Neuronal stem cell (in vitro differentiated cells): ENCODE results near the gene KDF1.

Experiments used
- DNase-seq: peaks from one replicate; pipeline ENCODE4 v3.0.0-alpha.2; 2013; ENCODE audit warnings: low spot score
- H2AFZ ChIP-seq: one replicate; pipeline ENCODE4 v1.6.1; 2013; ENCODE audit warnings: mild to moderate bottlenecking, low read length, inconsistent platforms
- H2AK5ac ChIP-seq: 2 replicates; pipeline ENCODE4 v1.6.1; 2013; ENCODE audit warnings: low read depth, mild to moderate bottlenecking, inconsistent platforms, low read length, moderate library complexity, mixed read lengths
- H2BK120ac ChIP-seq: 2 replicates; pipeline ENCODE4 v1.6.1; 2013; ENCODE audit warnings: low read depth, mild to moderate bottlenecking, inconsistent platforms, low read length, moderate library complexity, mixed read lengths
- H2BK12ac ChIP-seq: one replicate; pipeline ENCODE4 v1.6.1; 2013; ENCODE audit warnings: low read length, inconsistent platforms
- H2BK15ac ChIP-seq: 2 replicates; pipeline ENCODE4 v1.6.1; 2013; ENCODE audit warnings: mild to moderate bottlenecking, low read length, inconsistent platforms, mixed read lengths
- H2BK5ac ChIP-seq: one replicate; pipeline ENCODE4 v1.6.1; 2013; ENCODE audit warnings: inconsistent platforms, mild to moderate bottlenecking, low read length, moderate library complexity
- H3K14ac ChIP-seq: one replicate; pipeline ENCODE4 v1.6.1; 2013; ENCODE audit warnings: low read length, inconsistent platforms
- H3K18ac ChIP-seq: 2 replicates; pipeline ENCODE4 v1.6.1; 2013; ENCODE audit warnings: low read length, inconsistent platforms
- H3K23ac ChIP-seq: 2 replicates; pipeline ENCODE4 v1.6.1; 2013; ENCODE audit warnings: low read depth, mild to moderate bottlenecking, mixed read lengths, low read length, inconsistent platforms; ENCODE audit not compliant: poor library complexity
- H3K27ac ChIP-seq: replicated peaks from 3 replicates; pipeline ENCODE4 v1.5.1; 2013; ENCODE audit warnings: low read length, inconsistent platforms
- H3K27me3 ChIP-seq, 3 experiments: 2 replicates each; pipeline ENCODE4 v1.6.1; 2013; ENCODE audit warnings: low read length in 3 of 3, mild to moderate bottlenecking in 2 of 3, inconsistent platforms in 1 of 3, low read depth in 1 of 3, mixed read lengths in 1 of 3, moderate library complexity in 1 of 3; ENCODE audit not compliant: control insufficient read depth in 3 of 3, insufficient read depth in 3 of 3
- H3K36me3 ChIP-seq, 2 donors: replicated peaks in 1 of 2; 2 replicates each; pipeline ENCODE4 v1.6.1; 2013; ENCODE audit warnings: low read length in 2 of 2; ENCODE audit not compliant: control insufficient read depth in 2 of 2, insufficient read depth in 2 of 2
- H3K4ac ChIP-seq: 2 replicates; pipeline ENCODE4 v1.6.1; 2013; ENCODE audit warnings: inconsistent platforms, mild to moderate bottlenecking, low read length, moderate library complexity
- H3K4me1 ChIP-seq, 2 donors: 1 replicate in 1 of 2; 2 replicates in 1 of 2; pipeline ENCODE4 v1.6.1; 2013; ENCODE audit warnings: low read length in 2 of 2, low read depth in 1 of 2; ENCODE audit not compliant: control insufficient read depth in 2 of 2, insufficient read depth in 1 of 2
- H3K4me2 ChIP-seq: one replicate; pipeline ENCODE4 v1.6.1; 2013; ENCODE audit warnings: mild to moderate bottlenecking, low read length, inconsistent platforms; ENCODE audit not compliant: insufficient read depth, poor library complexity, severe bottlenecking
- H3K4me3 ChIP-seq, 2 donors: 2 replicates each; pipeline ENCODE4 v1.5.1; 2013; ENCODE audit warnings: low read length in 2 of 2, mild to moderate bottlenecking in 2 of 2, inconsistent platforms in 1 of 2, moderate library complexity in 1 of 2
- H3K79me1 ChIP-seq: one replicate; pipeline ENCODE4 v1.6.1; 2013; ENCODE audit warnings: low read depth, mild to moderate bottlenecking, inconsistent platforms, low read length, moderate library complexity
- H3K9ac ChIP-seq: one replicate; pipeline ENCODE4 v1.6.1; 2013; ENCODE audit warnings: mild to moderate bottlenecking, low read depth, low read length, inconsistent platforms; ENCODE audit not compliant: poor library complexity
- H3K9me3 ChIP-seq, 2 donors: replicated peaks in 1 of 2; 2 replicates each; pipeline versions ENCODE3 to v1.6.1; 2013; ENCODE audit warnings: low read length in 2 of 2, mild to moderate bottlenecking in 2 of 2, inconsistent platforms in 1 of 2, low read depth in 1 of 2, mixed read lengths in 1 of 2, moderate library complexity in 1 of 2; ENCODE audit not compliant: control insufficient read depth in 2 of 2, insufficient read depth in 1 of 2
- H4K8ac ChIP-seq: one replicate; pipeline ENCODE4 v1.6.1; 2013; ENCODE audit warnings: low read depth, mild to moderate bottlenecking, inconsistent platforms, low read length, moderate library complexity
- H4K91ac ChIP-seq: one replicate; pipeline ENCODE4 v1.6.1; 2013; ENCODE audit warnings: low read length, low read depth, mild to moderate bottlenecking, inconsistent platforms; ENCODE audit not compliant: poor library complexity
- WGBS, 2 donors: extraction: QIAGEN DNeasy Blood & Tissue Kit; methylation state at CpG; one replicate each; pipeline ENCODE4 v1.1.7; 2013; ENCODE audit warnings: missing lambda C conversion rate in 2 of 2, mixed read lengths in 1 of 2; ENCODE audit not compliant: insufficient read length in 2 of 2, insufficient replicate concordance in 1 of 2; ENCODE audit errors: extremely low coverage in 2 of 2; 5-methylcytosine and 5-hydroxymethylcytosine counted together

The KDF1 gene

DNA sequence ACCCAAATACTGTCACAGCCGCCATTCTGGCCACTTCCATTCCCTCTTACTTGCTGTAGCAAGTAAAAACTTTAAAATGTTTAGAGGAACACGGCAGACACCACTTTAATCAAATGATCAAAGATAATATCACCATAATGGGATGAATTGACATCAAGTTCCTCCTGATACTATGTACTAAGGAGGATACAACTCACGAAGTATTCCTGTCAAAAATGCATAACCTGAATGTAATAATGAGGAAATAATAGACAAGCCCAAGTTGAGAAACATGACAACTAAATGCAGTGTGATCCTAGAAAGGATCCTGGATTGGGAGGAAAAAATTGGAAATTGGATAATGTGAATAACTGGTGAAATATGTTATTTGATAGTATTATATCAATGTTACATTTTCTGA, 3.9 kb downstream of the KDF1 start:
- H3K4me3 ChIP-seq: no peak overlapping the region
- no peak overlapping the region for H4K8ac ChIP-seq
- no peak overlapping the region for H2AFZ ChIP-seq
- no peak overlapping the region for H3K4ac ChIP-seq
- H2BK12ac ChIP-seq: no peak overlapping the region
- H4K91ac ChIP-seq: no peak overlapping the region
- peaks cover 3% of the 10 kb centered on the region in 2 donors for H3K4me1 ChIP-seq
- no peak overlapping the region for H3K9ac ChIP-seq
- peaks cover 3 to 4% of the 10 kb centered on the region in 2 donors for H3K9me3 ChIP-seq
- H2AK5ac ChIP-seq: no peak overlapping the region
- H3K27me3 ChIP-seq: peaks cover 17 to 50% (median 28%) of the 10 kb centered on the region in 3 experiments
- H3K23ac ChIP-seq: no peak overlapping the region
- no CpG with 5 or more reads among the region's 3 CpGs for WGBS, 2 donors
- no peak overlapping the region for H3K18ac ChIP-seq
- H3K79me1 ChIP-seq: no peaks in the 10 kb centered on the region
- no peak overlapping the region for H2BK15ac ChIP-seq
- no peak overlapping the region for H3K14ac ChIP-seq
- no peak overlapping the region for H2BK120ac ChIP-seq
- no peak for DNase-seq
- H3K4me2 ChIP-seq: no peak overlapping the region
- H3K36me3 ChIP-seq: no peaks in the 10 kb centered on the region
- H3K27ac ChIP-seq: no peak overlapping the region
- H2BK5ac ChIP-seq: no peak overlapping the region

- H3K4me2 ChIP-seq: no peak overlapping the region
- H3K36me3 ChIP-seq: no peaks in the 10 kb centered on the region
- no peak overlapping the region for H2BK120ac ChIP-seq
- H3K4ac ChIP-seq: no peak overlapping the region
- no peak overlapping the region for H3K14ac ChIP-seq
- no peak overlapping the region for H2AK5ac ChIP-seq
- H3K18ac ChIP-seq: no peak overlapping the region
- H2AFZ ChIP-seq: no peak overlapping the region
- no peaks in the 10 kb centered on the region for H3K4me1 ChIP-seq
- H2BK12ac ChIP-seq: no peak overlapping the region
- no peak overlapping the region for H3K9ac ChIP-seq
- no peak overlapping the region for H2BK5ac ChIP-seq
- no peaks in the 10 kb centered on the region for H3K79me1 ChIP-seq
- H3K4me3 ChIP-seq: no peak overlapping the region
- DNase-seq: no peak
- WGBS, 2 donors: no CpG with 5 or more reads among the region's 5 CpGs
- no peak overlapping the region for H4K8ac ChIP-seq
- peaks cover 0 to 21% (median 0%) of the 10 kb centered on the region in 3 experiments for H3K27me3 ChIP-seq
- no peak overlapping the region for H4K91ac ChIP-seq
- H3K27ac ChIP-seq: no peak overlapping the region
- H3K23ac ChIP-seq: no peak overlapping the region
- peaks cover 3 to 4% of the 10 kb centered on the region in 2 donors for H3K9me3 ChIP-seq
- H2BK15ac ChIP-seq: no peak overlapping the region
These were observed 6.9 kb downstream of the KDF1 start for GRCh38 chr1:26953374-26953773.

DNA sequence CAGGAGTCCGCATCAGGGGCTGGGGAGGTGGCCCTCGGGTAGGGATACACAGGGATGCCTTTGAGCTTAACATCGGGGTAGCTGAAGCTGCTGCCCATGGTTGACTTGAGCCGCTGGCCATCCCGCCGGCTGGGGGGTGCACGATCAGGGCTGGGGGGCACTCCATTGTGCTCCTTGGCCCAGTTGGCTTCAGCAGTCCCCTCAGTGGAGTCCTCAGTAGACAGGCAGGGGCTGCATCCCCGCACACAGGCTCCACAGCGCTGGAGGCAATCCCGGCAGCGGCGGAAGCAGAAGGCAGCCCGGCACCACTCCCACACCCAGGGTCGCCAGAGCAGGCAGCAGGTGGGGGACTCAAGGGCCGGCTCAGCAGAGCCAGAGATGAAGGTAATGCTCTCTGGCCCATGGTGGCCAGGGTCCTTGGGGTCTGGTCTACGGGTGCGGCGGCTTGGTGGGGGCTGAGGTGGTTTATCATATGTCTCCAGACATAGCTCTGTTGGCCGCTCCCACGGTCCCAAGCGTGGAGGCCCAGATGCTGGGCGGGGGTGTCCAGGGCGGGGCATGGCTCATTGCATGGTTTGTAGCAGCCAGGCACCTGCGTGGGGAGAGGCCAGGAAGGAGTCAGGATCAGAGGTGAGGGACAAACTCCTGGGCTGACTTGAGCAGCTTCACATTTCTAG, 8.3 kb downstream of the KDF1 start:
- DNase-seq: no peak
- Histone ChIP-seq H3K4ac (no peak overlapping the region), H3K79me1 (no peaks in the 10 kb centered on the region)

GRCh38 chr1:26951216-26951615, 9.1 kb downstream of the KDF1 start:
- no peak overlapping the region for H4K91ac ChIP-seq
- no peaks in the 10 kb centered on the region for H3K4me1 ChIP-seq
- H3K36me3 ChIP-seq: peaks cover 6 to 10% of the 10 kb centered on the region in 2 donors
- no peak overlapping the region for H2BK5ac ChIP-seq
- H3K27ac ChIP-seq: no peak overlapping the region
- no peak for DNase-seq
- H3K4me3 ChIP-seq: no peak overlapping the region
- H3K9me3 ChIP-seq: peaks cover 2 to 7% of the 10 kb centered on the region in 2 donors
- H3K14ac ChIP-seq: no peak overlapping the region
- no peaks in the 10 kb centered on the region for H3K79me1 ChIP-seq
- no peak overlapping the region for H2BK12ac ChIP-seq
- no peak overlapping the region for H2BK120ac ChIP-seq
- no peak overlapping the region for H2AFZ ChIP-seq
- peaks cover 0 to 5% (median 0%) of the 10 kb centered on the region in 3 experiments for H3K27me3 ChIP-seq
- no peak overlapping the region for H3K18ac ChIP-seq
- no peak overlapping the region for H4K8ac ChIP-seq
- no peak overlapping the region for H2AK5ac ChIP-seq
- no peak overlapping the region for H3K9ac ChIP-seq
- WGBS, 2 donors: no CpG with 5 or more reads among the region's 14 CpGs
- no peak overlapping the region for H3K4ac ChIP-seq
- no peak overlapping the region for H3K4me2 ChIP-seq
- H2BK15ac ChIP-seq: no peak overlapping the region
- H3K23ac ChIP-seq: no peak overlapping the region

More for the DNA sequence above, 8.3 kb downstream of the KDF1 start:
- H2BK120ac ChIP-seq: no peak overlapping the region
- peaks cover 2 to 4% of the 10 kb centered on the region in 2 donors for H3K36me3 ChIP-seq
- no peak overlapping the region for H2AFZ ChIP-seq
- H3K4me2 ChIP-seq: no peak overlapping the region
- H3K18ac ChIP-seq: no peak overlapping the region
- no peak overlapping the region for H3K14ac ChIP-seq
- no peak overlapping the region for H3K9ac ChIP-seq
- H2BK12ac ChIP-seq: no peak overlapping the region
- H2BK15ac ChIP-seq: no peak overlapping the region
- H3K9me3 ChIP-seq: peaks cover 4 to 6% of the 10 kb centered on the region in 2 donors
- no peaks in the 10 kb centered on the region for H3K4me1 ChIP-seq
- no peak overlapping the region for H3K23ac ChIP-seq
- no peak overlapping the region for H2BK5ac ChIP-seq
- no peak overlapping the region for H4K8ac ChIP-seq
- no CpG with 5 or more reads among the region's 24 CpGs for WGBS, 2 donors
- no peak overlapping the region for H3K27ac ChIP-seq
- H4K91ac ChIP-seq: no peak overlapping the region
- no peak overlapping the region for H3K4me3 ChIP-seq
- no peak overlapping the region for H2AK5ac ChIP-seq
- peaks cover 0 to 8% (median 0%) of the 10 kb centered on the region in 3 experiments for H3K27me3 ChIP-seq
